Measurements from ENCODE around the gene FGL2. TPM values are rescaled to one million over a fixed set of nuclear protein-coding genes. Genes with fewer than 3 reads are reported as not detected.
"Not testable (repeated sequence)": the region's sequence is repeated elsewhere in the genome, so short reads cannot be mapped to it uniquely, and the experiment has no call there.

Gene FGL2
- total and polyA plus RNA-seq, 2 experiments from 2014 or later: not detected

GRCh38 chr7:77172437-77173172 is 27.0 kb downstream of the FGL2 start:
- H2AFZ ChIP-seq; H3K36me3 ChIP-seq (ENCODE audit: insufficient read depth); H3K4me3 Mint-ChIP-seq; H4K20me1 ChIP-seq (replicated peaks; ENCODE audit: insufficient read depth); H3K79me2 ChIP-seq (replicated peaks; ENCODE audit: insufficient read depth); ATAC-seq; H3F3A ChIP-seq (replicated peaks; ENCODE audit: low read depth); DNase-seq (ENCODE audit: low spot score); H3K27me3 ChIP-seq (ENCODE audit: insufficient read depth); H3K4me1 ChIP-seq (ENCODE audit: insufficient read depth); H3K4me2 ChIP-seq; H3K36me3 Mint-ChIP-seq (ENCODE audit: low read depth); H3K4me3 ChIP-seq; H3K9me2 ChIP-seq (ENCODE audit: insufficient read depth); H3K27ac ChIP-seq (ENCODE audit: low read depth); H3K4me1 Mint-ChIP-seq; H3K9me3 Mint-ChIP-seq; H3K27ac Mint-ChIP-seq; H3K27me3 Mint-ChIP-seq (ENCODE audit: insufficient read depth, low read depth, poor library complexity): not testable (repeated sequence)

GRCh38 chr7:77171073-77171472 is 28.5 kb downstream of the FGL2 start:
- H3K9me3 Mint-ChIP-seq; H4K20me1 ChIP-seq (replicated peaks; ENCODE audit: insufficient read depth); H2AFZ ChIP-seq; H3K27me3 Mint-ChIP-seq (ENCODE audit: insufficient read depth, low read depth, poor library complexity); H3K4me3 Mint-ChIP-seq; H3K4me1 Mint-ChIP-seq; H3K79me2 ChIP-seq (replicated peaks; ENCODE audit: insufficient read depth); H3K4me1 ChIP-seq (ENCODE audit: insufficient read depth); H3F3A ChIP-seq (replicated peaks; ENCODE audit: low read depth); H3K9me2 ChIP-seq (ENCODE audit: insufficient read depth); H3K27ac Mint-ChIP-seq; H3K4me2 ChIP-seq; H3K27me3 ChIP-seq (ENCODE audit: insufficient read depth); H3K36me3 Mint-ChIP-seq (ENCODE audit: low read depth); H3K27ac ChIP-seq (ENCODE audit: low read depth); DNase-seq (ENCODE audit: low spot score); H3K36me3 ChIP-seq (ENCODE audit: insufficient read depth); ATAC-seq; H3K4me3 ChIP-seq: not testable (repeated sequence)

GRCh38 chr7:77157446-77157845 is 42.2 kb downstream of the FGL2 start:
- Histone ChIP-seq H3K4me3 (no peak overlapping the region), H3K4me1 (ENCODE audit: insufficient read depth) (no peaks in the 10 kb centered on the region), H3F3A (replicated peaks; ENCODE audit: low read depth) (no peaks in the 10 kb centered on the region), H3K27me3 (ENCODE audit: insufficient read depth) (no peaks in the 10 kb centered on the region), H4K20me1 (replicated peaks; ENCODE audit: insufficient read depth) (no peaks in the 10 kb centered on the region), H3K79me2 (replicated peaks; ENCODE audit: insufficient read depth) (no peaks in the 10 kb centered on the region), H2AFZ (no peak overlapping the region), H3K4me2 (no peak overlapping the region), H3K36me3 (ENCODE audit: insufficient read depth) (no peaks in the 10 kb centered on the region), H3K27ac (ENCODE audit: low read depth) (no peak overlapping the region), H3K9me2 (ENCODE audit: insufficient read depth) (no peaks in the 10 kb centered on the region)
- no peaks in the 10 kb centered on the region for H3K27me3 Mint-ChIP-seq (ENCODE audit: insufficient read depth, low read depth, poor library complexity)
- peaks cover 3% of the 10 kb centered on the region; the same call in 2 of the 3 replicates for H3K4me1 Mint-ChIP-seq
- H3K27ac Mint-ChIP-seq: no peak overlapping the region
- peaks cover 2% of the 10 kb centered on the region; the same call in 2 of the 3 replicates for H3K9me3 Mint-ChIP-seq
- no peaks in the 10 kb centered on the region for H3K36me3 Mint-ChIP-seq (ENCODE audit: low read depth)
- H3K4me3 Mint-ChIP-seq: no peak overlapping the region
- no peak for DNase-seq (ENCODE audit: low spot score)
- no peak for ATAC-seq
- TF ChIP-seq STAT1 (IDR thresholded peaks at IDR 0.05; ENCODE audit: unreplicated experiment): no peak
- TF ChIP-seq CREB1 (CRISPR knock-in tag; IDR thresholded peaks at IDR 0.05; ENCODE audit: low read depth): no peak
- TF ChIP-seq ZNF331 (CRISPR knock-in tag; IDR thresholded peaks at IDR 0.05; ENCODE audit: low read depth): no peak
- TF ChIP-seq JUNB (IDR thresholded peaks at IDR 0.05; ENCODE audit: unreplicated experiment): no peak
- no peak for TF ChIP-seq POLR2AphosphoS5 (IDR thresholded peaks at IDR 0.05; ENCODE audit: low read depth)
- TF ChIP-seq REST (IDR thresholded peaks at IDR 0.05; ENCODE audit: unreplicated experiment): no peak
- no peak for TF ChIP-seq ETS1 (IDR thresholded peaks at IDR 0.05)
- no peak for TF ChIP-seq EZH2phosphoT487 (IDR thresholded peaks at IDR 0.05; ENCODE audit: unreplicated experiment)
- TF ChIP-seq EZH2 (IDR thresholded peaks at IDR 0.05; ENCODE audit: low read depth, unreplicated experiment): no peak
- no peak for TF ChIP-seq CTCF (conservative IDR thresholded peaks at IDR 0.05; ENCODE audit: low read depth in 2 of 2)
- no peak for TF ChIP-seq ZNF114 (CRISPR knock-in tag; IDR thresholded peaks at IDR 0.05)

Measured in GM23338 (cell line).